Measurements from ENCODE around the gene KEAP1.
"Not testable (repeated sequence)": the region's sequence is repeated elsewhere in the genome, so short reads cannot be mapped to it uniquely, and the experiment has no call there.

DNA sequence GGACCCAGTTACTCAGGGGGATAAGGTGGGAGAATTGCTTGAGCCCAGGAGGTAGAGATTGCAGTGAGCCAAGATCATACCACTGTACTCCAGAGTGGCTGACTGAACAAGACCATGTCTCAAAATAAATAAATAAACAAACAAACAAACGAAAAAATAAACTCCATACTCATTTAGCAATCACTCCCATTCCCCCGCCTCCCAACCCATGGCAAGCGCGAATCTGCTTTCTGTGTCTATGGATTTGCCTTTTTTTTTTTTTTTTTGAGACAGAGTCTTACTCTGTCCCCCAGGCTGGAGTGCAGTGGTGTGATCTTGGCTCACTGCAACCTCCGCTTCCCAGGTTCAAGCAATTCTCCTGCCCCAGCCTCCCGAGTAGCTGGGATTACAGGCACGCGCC lies 23.7 kb upstream of the KEAP1 start:
- TF ChIP-seq POLR2A (IDR thresholded peaks at IDR 0.05) = not testable (repeated sequence)
- TF ChIP-seq, protein P1, sequence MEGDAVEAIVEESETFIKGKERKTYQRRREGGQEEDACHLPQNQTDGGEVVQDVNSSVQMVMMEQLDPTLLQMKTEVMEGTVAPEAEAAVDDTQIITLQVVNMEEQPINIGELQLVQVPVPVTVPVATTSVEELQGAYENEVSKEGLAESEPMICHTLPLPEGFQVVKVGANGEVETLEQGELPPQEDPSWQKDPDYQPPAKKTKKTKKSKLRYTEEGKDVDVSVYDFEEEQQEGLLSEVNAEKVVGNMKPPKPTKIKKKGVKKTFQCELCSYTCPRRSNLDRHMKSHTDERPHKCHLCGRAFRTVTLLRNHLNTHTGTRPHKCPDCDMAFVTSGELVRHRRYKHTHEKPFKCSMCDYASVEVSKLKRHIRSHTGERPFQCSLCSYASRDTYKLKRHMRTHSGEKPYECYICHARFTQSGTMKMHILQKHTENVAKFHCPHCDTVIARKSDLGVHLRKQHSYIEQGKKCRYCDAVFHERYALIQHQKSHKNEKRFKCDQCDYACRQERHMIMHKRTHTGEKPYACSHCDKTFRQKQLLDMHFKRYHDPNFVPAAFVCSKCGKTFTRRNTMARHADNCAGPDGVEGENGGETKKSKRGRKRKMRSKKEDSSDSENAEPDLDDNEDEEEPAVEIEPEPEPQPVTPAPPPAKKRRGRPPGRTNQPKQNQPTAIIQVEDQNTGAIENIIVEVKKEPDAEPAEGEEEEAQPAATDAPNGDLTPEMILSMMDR (IDR thresholded peaks at IDR 0.05) = not testable (repeated sequence)

Data from testis (tissue), 2 donors.